Measurements from ENCODE around the gene CEACAM3. TPM values are rescaled to one million over a fixed set of nuclear protein-coding genes. Genes with fewer than 3 reads are reported as not detected.

Gene CEACAM3
- total RNA-seq, 1 experiment from 2014 or later = not detected

DNA sequence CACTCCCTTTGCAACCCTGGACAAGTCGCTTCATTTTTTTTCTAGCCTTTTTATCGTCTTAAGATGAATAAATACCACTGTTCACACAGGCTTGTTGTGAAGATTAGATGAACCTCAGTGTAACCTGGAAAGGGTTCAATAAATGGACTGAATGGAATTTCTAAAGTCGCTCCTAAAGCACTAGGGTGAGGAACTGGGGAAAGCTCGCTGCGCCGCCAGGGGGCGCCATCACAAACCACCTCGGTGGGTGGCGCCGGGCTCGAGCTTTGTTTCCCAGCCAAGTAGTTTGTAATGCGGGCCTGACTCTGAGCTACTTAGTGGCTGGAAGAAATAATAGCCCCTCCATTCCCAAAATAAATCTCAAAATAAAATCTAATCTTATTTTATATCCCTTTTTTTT is 43.2 kb upstream of the CEACAM3 start:
- TF ChIP-seq, protein P1, sequence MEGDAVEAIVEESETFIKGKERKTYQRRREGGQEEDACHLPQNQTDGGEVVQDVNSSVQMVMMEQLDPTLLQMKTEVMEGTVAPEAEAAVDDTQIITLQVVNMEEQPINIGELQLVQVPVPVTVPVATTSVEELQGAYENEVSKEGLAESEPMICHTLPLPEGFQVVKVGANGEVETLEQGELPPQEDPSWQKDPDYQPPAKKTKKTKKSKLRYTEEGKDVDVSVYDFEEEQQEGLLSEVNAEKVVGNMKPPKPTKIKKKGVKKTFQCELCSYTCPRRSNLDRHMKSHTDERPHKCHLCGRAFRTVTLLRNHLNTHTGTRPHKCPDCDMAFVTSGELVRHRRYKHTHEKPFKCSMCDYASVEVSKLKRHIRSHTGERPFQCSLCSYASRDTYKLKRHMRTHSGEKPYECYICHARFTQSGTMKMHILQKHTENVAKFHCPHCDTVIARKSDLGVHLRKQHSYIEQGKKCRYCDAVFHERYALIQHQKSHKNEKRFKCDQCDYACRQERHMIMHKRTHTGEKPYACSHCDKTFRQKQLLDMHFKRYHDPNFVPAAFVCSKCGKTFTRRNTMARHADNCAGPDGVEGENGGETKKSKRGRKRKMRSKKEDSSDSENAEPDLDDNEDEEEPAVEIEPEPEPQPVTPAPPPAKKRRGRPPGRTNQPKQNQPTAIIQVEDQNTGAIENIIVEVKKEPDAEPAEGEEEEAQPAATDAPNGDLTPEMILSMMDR (IDR thresholded peaks at IDR 0.05; ENCODE audit: unreplicated experiment) = peak; percentile 62

DNA sequence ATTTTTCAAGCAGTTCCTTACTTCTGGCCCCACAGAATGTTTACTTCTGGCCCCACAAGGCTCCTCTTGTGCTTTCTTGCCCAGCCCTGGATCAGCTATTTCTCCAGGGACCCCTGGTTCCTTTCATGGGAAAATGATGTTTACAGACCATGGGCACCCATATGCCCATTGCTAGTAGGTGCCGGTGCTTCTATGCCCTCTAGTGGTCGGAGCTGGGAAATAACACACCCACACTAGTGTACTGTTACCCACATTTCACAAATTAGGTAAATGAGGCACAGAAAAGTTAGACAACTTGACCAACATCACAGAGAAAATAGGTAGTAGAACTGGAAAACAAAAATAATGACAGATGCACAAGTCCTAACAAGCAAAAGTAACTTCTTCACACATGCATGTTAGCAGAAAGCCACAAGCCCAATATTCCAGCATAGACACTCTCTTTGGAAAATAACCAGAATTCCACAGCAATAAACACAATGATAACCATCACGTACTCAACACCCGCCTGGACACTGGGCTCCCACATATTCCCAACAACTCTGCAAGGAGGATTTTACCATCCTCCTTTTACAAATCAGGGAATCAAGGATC is 42.4 kb upstream of the CEACAM3 start:
- Mint-ChIP-seq H3K36me3 (ENCODE audit: insufficient read depth, unreplicated experiment) (peaks cover 7% of the 10 kb centered on the region), H3K9me3 (ENCODE audit: unreplicated experiment) (no peaks in the 10 kb centered on the region), H3K4me1 (ENCODE audit: insufficient read depth, unreplicated experiment) (peaks cover 5% of the 10 kb centered on the region), H3K27me3 (ENCODE audit: insufficient read depth, unreplicated experiment) (peaks cover 62% of the 10 kb centered on the region), H3K27ac (ENCODE audit: low read depth, unreplicated experiment) (no peak overlapping the region), H3K4me3 (ENCODE audit: unreplicated experiment) (no peak overlapping the region)
- CTCF ChIA-PET = interaction anchor here (0.5 to 2.9 kb wide), 34 partner anchors 9 to 908 kb away, joined by 3 to 35 read pairs (median 4); partner anchors contain the start of gene CEACAM3
- BruUV-seq (replicated peaks) = no TSS peak
- TF ChIP-seq, protein P1 (IDR thresholded peaks at IDR 0.05; ENCODE audit: unreplicated experiment) = peak; percentile 76
- peak; percentile 65 for DNase-seq (ENCODE audit: unreplicated experiment)
- POLR2A ChIA-PET = interaction anchor here (0.7 kb wide), 1 partner anchor 97 kb away, joined by 3 read pairs; no protein-coding TSS in a partner anchor
- intact Hi-C loops (cut with micrococcal nuclease) = loop anchor here (1.0 to 2.0 kb wide), 2 partner anchors 31 to 67 kb away; no protein-coding TSS in a partner anchor

More for the DNA sequence above, 43.2 kb upstream of the CEACAM3 start:
- CTCF ChIA-PET = interaction anchor here (0.6 to 2.9 kb wide), 40 partner anchors 8 to 1736 kb away, joined by 3 to 35 read pairs (median 4); partner anchors contain the start of gene CEACAM5
- Mint-ChIP-seq H3K27me3 (ENCODE audit: insufficient read depth, unreplicated experiment) (peaks cover 63% of the 10 kb centered on the region), H3K9me3 (ENCODE audit: unreplicated experiment) (no peaks in the 10 kb centered on the region), H3K27ac (ENCODE audit: low read depth, unreplicated experiment) (no peak overlapping the region), H3K4me1 (ENCODE audit: insufficient read depth, unreplicated experiment) (peaks cover 5% of the 10 kb centered on the region), H3K4me3 (ENCODE audit: unreplicated experiment) (no peak overlapping the region), H3K36me3 (ENCODE audit: insufficient read depth, unreplicated experiment) (peaks cover 7% of the 10 kb centered on the region)
- no TSS peak for BruUV-seq (replicated peaks)
- POLR2A ChIA-PET = no interaction called here
- intact Hi-C loops (cut with micrococcal nuclease) = loop anchor here (1.0 to 2.0 kb wide), 2 partner anchors 32 to 68 kb away; no protein-coding TSS in a partner anchor
- DNase-seq (ENCODE audit: unreplicated experiment) = peak; percentile 65

DNA sequence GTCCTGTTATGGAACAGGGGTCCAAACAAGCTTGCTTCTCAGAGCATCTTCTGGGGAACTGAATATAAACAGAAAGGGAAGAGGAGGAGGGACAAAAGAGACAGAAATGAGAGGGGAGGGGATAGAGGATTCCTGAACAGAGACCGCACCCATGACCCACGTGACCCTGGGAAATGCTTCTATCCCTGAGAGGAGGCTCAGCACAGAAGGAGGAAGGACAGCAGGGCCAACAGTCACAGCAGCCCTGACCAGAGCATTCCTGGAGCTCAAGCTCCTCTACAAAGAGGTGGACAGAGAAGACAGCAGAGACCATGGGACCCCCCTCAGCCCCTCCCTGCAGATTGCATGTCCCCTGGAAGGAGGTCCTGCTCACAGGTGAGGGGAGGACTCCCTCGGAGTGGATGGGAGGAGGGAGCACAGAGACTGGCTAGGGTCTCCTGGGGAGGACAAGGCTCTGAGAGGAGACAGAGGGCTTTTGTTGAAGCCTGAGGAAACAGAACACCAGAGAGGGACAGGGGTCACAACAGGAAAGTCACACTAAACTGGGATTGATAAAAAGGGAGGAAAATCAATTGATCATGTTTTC is 41.0 kb upstream of the CEACAM3 start, which contains the start of gene CEACAM6:
TSS of gene CEACAM6 (plus strand) at position 203 of the 586 bp plus-strand sequence. CDS start at position 312, 109 bp downstream.
- POLR2A ChIA-PET = no interaction called here
- TF ChIP-seq, protein P1 (IDR thresholded peaks at IDR 0.05; ENCODE audit: unreplicated experiment) = no peak
- intact Hi-C loops (cut with micrococcal nuclease) = no loop called here

DNA sequence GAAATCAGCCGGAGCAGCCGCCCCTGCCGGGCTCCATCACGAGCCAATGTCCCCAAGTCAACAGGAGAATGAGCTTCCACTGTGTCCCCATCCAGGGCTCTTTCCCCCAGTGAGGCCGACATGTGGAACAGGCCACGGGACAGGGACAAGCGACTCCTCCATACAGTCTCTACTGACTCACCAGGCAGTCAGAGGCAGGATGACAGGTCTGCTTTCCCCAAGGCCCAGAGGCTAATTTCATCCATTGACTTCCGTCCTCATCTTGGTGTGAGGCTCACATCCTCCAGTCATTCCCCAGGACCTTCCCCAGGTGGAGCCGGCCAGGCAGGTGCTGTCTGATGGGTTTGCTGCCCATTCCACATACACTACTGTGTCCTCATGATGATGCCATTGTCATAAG is 37.5 kb upstream of the CEACAM3 start:
- ChIA-PET CTCF (interaction anchor here (0.6 to 1.4 kb wide), 4 partner anchors 41 to 355 kb away, joined by 3 read pairs; no protein-coding TSS in a partner anchor), POLR2A (interaction anchor here (0.7 kb wide), 1 partner anchor 105 kb away, joined by 3 read pairs; no protein-coding TSS in a partner anchor)
- Mint-ChIP-seq H3K9me3 (ENCODE audit: unreplicated experiment) (no peaks in the 10 kb centered on the region), H3K27ac (ENCODE audit: low read depth, unreplicated experiment) (no peak overlapping the region), H3K36me3 (ENCODE audit: insufficient read depth, unreplicated experiment) (no peaks in the 10 kb centered on the region), H3K4me1 (ENCODE audit: insufficient read depth, unreplicated experiment) (peaks cover 5% of the 10 kb centered on the region), H3K27me3 (ENCODE audit: insufficient read depth, unreplicated experiment) (peaks cover 75% of the 10 kb centered on the region), H3K4me3 (ENCODE audit: unreplicated experiment) (no peak overlapping the region)
- TF ChIP-seq, protein P1 (IDR thresholded peaks at IDR 0.05; ENCODE audit: unreplicated experiment) = no peak
- no peak for DNase-seq (ENCODE audit: unreplicated experiment)
- BruUV-seq (replicated peaks) = no TSS peak
- intact Hi-C loops (cut with micrococcal nuclease) = no loop called here

More for the DNA sequence above, 41.0 kb upstream of the CEACAM3 start, which contains the start of gene CEACAM6:
- DNase-seq (ENCODE audit: unreplicated experiment) = no peak
- H3K4me1 Mint-ChIP-seq (ENCODE audit: insufficient read depth, unreplicated experiment) = peaks cover 5% of the 10 kb centered on the region
- H3K27ac Mint-ChIP-seq (ENCODE audit: low read depth, unreplicated experiment) = no peak within 1 kb of the TSS
- BruUV-seq (replicated peaks) = no TSS peak
- no peak within 1 kb of the TSS for H3K4me3 Mint-ChIP-seq (ENCODE audit: unreplicated experiment)
- no peaks in the 10 kb centered on the region for H3K9me3 Mint-ChIP-seq (ENCODE audit: unreplicated experiment)
- CTCF ChIA-PET = interaction anchor here (0.5 to 2.9 kb wide), 9 partner anchors 9 to 81 kb away, joined by 3 to 25 read pairs (median 4); no protein-coding TSS in a partner anchor
- H3K36me3 Mint-ChIP-seq (ENCODE audit: insufficient read depth, unreplicated experiment) = no peaks in the 10 kb centered on the region
- H3K27me3 Mint-ChIP-seq (ENCODE audit: insufficient read depth, unreplicated experiment) = peaks cover 69% of the 10 kb centered on the region
